GM23248 (cell line): ENCODE results near the gene IL17REL.

ENCODE experiments used
- EZH2 ChIP-seq: fragments of 200-600 bp; sonication (generic); IDR thresholded peaks from 2 replicates; pipeline ENCODE4 v1.6.1; 2018; ENCODE audit warnings: antibody characterized with exemption, mild to moderate bottlenecking; ENCODE audit not compliant: insufficient read depth, poor library complexity, severe bottlenecking
- EZH2phosphoT487 ChIP-seq: fragments of 200-600 bp; sonication (generic); IDR thresholded peaks from 2 replicates; pipeline ENCODE4 v1.6.1; 2018; ENCODE audit warnings: antibody characterized with exemption, moderate library complexity, mild to moderate bottlenecking, low read depth; ENCODE audit not compliant: insufficient read depth

DNA sequence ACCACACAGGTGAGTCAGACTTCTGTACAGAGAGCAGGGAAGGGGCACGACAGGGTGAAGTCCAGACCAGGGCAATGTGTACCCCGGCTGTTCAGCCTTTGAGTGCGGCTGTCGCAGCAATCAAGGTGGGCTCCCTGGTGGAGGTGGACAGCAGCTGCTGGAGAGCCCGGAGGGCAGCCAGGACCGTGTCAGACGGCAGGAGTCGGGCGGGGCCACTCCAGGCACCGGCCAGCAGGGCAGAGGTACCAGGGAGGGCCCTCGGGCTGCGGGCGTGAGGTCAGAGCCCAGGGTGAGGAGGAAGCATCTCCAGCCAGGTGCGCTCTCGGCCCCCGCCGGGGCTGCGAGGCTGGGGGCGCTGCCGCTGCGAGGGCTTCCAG, 52.8 kb downstream of the IL17REL start:
- TF ChIP-seq EZH2: no peak
- TF ChIP-seq EZH2phosphoT487: no peak
